B cell (primary cell): ENCODE measurements around the gene RARB. TPM values are rescaled to one million over a fixed set of nuclear protein-coding genes. Genes with fewer than 3 reads are reported as not detected.

Experiments used
- ATAC-seq: fragments of 200-7000 bp; cut with Tn5 transposase; one replicate; pipeline ENCODE4 v1.10.0; 2021; ENCODE audit warnings: low read depth, mild to moderate bottlenecking, moderate number of reproducible peaks, moderate library complexity
- CTCF ChIA-PET: fragments of 350-600 bp; sonication (Branson Sonifier 250); formaldehyde crosslinking; loops from one replicate; lab custom pipeline; 2021; ENCODE audit warnings: antibody characterized with exemption, inconsistent platforms; lab: Charles Lee
- POLR2A ChIA-PET: fragments of 350-600 bp; sonication (Branson Sonifier 250); formaldehyde crosslinking; loops from one replicate; lab custom pipeline; 2021; ENCODE audit warnings: antibody characterized with exemption; lab: Charles Lee
- DNase-seq: peaks from one replicate; pipeline ENCODE4 v3.0.0; 2013
- H2AFZ ChIP-seq: 2 replicates; pipeline ENCODE4 v1.6.1; 2012; ENCODE audit warnings: mild to moderate bottlenecking, low read depth, low read length; ENCODE audit not compliant: insufficient read depth, poor library complexity, severe bottlenecking
- H3K27ac ChIP-seq, 2 donors: 1 replicate in 1 of 2; 2 replicates in 1 of 2; pipeline ENCODE4 v1.5.1; 2012 to 2013; ENCODE audit warnings: low read length in 2 of 2, mild to moderate bottlenecking in 2 of 2, moderate library complexity in 1 of 2
- H3K27me3 ChIP-seq, 4 experiments: fragments of 200-600 bp in 1 of 4; sonication (generic) in 1 of 4; replicated peaks in 1 of 4; 1 replicate in 2 of 4; 2 replicates in 2 of 4; pipeline versions ENCODE4 v1.6.1 to v1.7.0; 2013 to 2016; ENCODE audit warnings: low read length in 3 of 4, mild to moderate bottlenecking in 2 of 4, mixed read lengths in 1 of 4, moderate library complexity in 1 of 4; ENCODE audit not compliant: insufficient read depth in 4 of 4, control insufficient read depth in 3 of 4; ENCODE audit errors: control extremely low read depth in 1 of 4
- H3K36me3 ChIP-seq, 2 experiments: replicated peaks in 1 of 2; 1 replicate in 1 of 2; 2 replicates in 1 of 2; pipeline versions ENCODE4 v1.6.1 to v1.7.1; 2013; ENCODE audit warnings: low read length in 1 of 2; ENCODE audit not compliant: insufficient read depth in 2 of 2, control insufficient read depth in 1 of 2; ENCODE audit errors: control extremely low read depth in 1 of 2, extremely low read depth in 1 of 2
- H3K4me1 ChIP-seq, 2 donors: fragments of 200-600 bp in 1 of 2; sonication (generic) in 1 of 2; 1 replicate in 1 of 2; 2 replicates in 1 of 2; pipeline versions ENCODE4 v1.5.1 to v1.6.1; 2013 to 2017; ENCODE audit warnings: low read length in 2 of 2; ENCODE audit not compliant: control insufficient read depth in 2 of 2, insufficient read depth in 2 of 2
- H3K4me2 ChIP-seq: replicated peaks from 2 replicates; pipeline ENCODE3; 2012; ENCODE audit warnings: mild to moderate bottlenecking, low read depth, low read length; ENCODE audit not compliant: poor library complexity, severe bottlenecking
- H3K4me3 ChIP-seq, 5 experiments: fragments of 200-600 bp in 1 of 5; sonication (generic) in 1 of 5; 1 replicate in 3 of 5; 2 replicates in 2 of 5; pipeline versions ENCODE4 v1.5.1 to v1.7.0; 2011 to 2016; ENCODE audit warnings: low read length in 4 of 5, mild to moderate bottlenecking in 4 of 5, low read depth in 2 of 5, control low read depth in 1 of 5, moderate library complexity in 1 of 5; ENCODE audit not compliant: insufficient read depth in 1 of 5; ENCODE audit errors: control extremely low read depth in 1 of 5, extremely low read depth in 1 of 5
- H3K79me2 ChIP-seq: fragments of 200-600 bp; sonication (generic); one replicate; pipeline ENCODE4 v1.6.0; 2016; ENCODE audit warnings: low read length; ENCODE audit not compliant: control insufficient read depth, insufficient read depth
- H3K9ac ChIP-seq: fragments of 200-600 bp; sonication (generic); 2 replicates; pipeline ENCODE4 v1.6.1; 2017; ENCODE audit warnings: mild to moderate bottlenecking, low read length, moderate library complexity
- H3K9me3 ChIP-seq, 3 donors: one replicate each; pipeline versions ENCODE4 v1.6.1 to v1.7.1; 2013; ENCODE audit warnings: low read length in 2 of 3; ENCODE audit not compliant: control insufficient read depth in 2 of 3, insufficient read depth in 1 of 3; ENCODE audit errors: control extremely low read depth in 1 of 3
- H4K20me1 ChIP-seq: 2 replicates; pipeline ENCODE4 v1.6.0; 2012; ENCODE audit warnings: mild to moderate bottlenecking, low read length; ENCODE audit not compliant: insufficient read depth, control insufficient read depth, poor library complexity, severe bottlenecking
- H3K27ac Mint-ChIP-seq: one replicate; pipeline ENCODE4 v1.8.0; 2021; ENCODE audit warnings: mixed read lengths
- H3K27me3 Mint-ChIP-seq: one replicate; pipeline ENCODE4 v1.8.0; 2021; ENCODE audit warnings: mixed read lengths
- H3K4me1 Mint-ChIP-seq: one replicate; pipeline ENCODE4 v1.8.0; 2021; ENCODE audit warnings: mixed read lengths
- H3K4me3 Mint-ChIP-seq: one replicate; pipeline ENCODE4 v1.8.0; 2021; ENCODE audit warnings: mixed read lengths
- H3K9me3 Mint-ChIP-seq: one replicate; pipeline ENCODE4 v1.8.0; 2022; ENCODE audit warnings: mixed read lengths; ENCODE audit not compliant: insufficient read depth
- CTCF ChIP-seq: fragments of 200-600 bp; IDR thresholded peaks from one replicate; pipeline ENCODE4 v1.8.0; 2022; ENCODE audit warnings: antibody characterized with exemption, mild to moderate bottlenecking
- EZH2 ChIP-seq: IDR thresholded peaks from 2 replicates; pipeline ENCODE4 v1.6.1; 2012; ENCODE audit warnings: borderline replicate concordance, low read depth, mild to moderate bottlenecking, moderate library complexity, low read length; ENCODE audit not compliant: insufficient read depth, poor library complexity, severe bottlenecking
- WGBS: methylation state at CpG from one replicate; pipeline ENCODE4 v1.1.5; 2013; ENCODE audit warnings: missing lambda C conversion rate; ENCODE audit not compliant: insufficient coverage; 5-methylcytosine and 5-hydroxymethylcytosine counted together
- intact Hi-C: fragments of 100-400 bp; cut with micrococcal nuclease; formaldehyde crosslinking; loops from one replicate; pipeline ENCODE4 v1.10.0; 2022
- polyA plus RNA-seq: library from polyadenylated mRNA; depleted of rRNA; stranded (reverse); fragments of >200 nt; gene quantifications from 2 replicates; pipeline ENCODE4 v1.2.3, GENCODE V29; 2012
- total RNA-seq, 2 donors: library from RNA; stranded (reverse); fragments of 120-200 nt in 1 of 2; gene quantifications; 1 replicate in 1 of 2; 2 replicates in 1 of 2; pipeline versions ENCODE4 v1.2.3 to v1.2.4, GENCODE V29; 2013 to 2022

Gene RARB
- total and polyA plus RNA-seq, 2 donors (not counting 1 experiment from before 2014, with no cell fraction given): not detected

GRCh38 chr3:25589104-25589782 lies 161.2 kb downstream of the RARB start:
- H3K9ac ChIP-seq: no peak overlapping the region
- no peaks in the 10 kb centered on the region for H3K27me3 ChIP-seq
- H3K27me3 Mint-ChIP-seq: no peaks in the 10 kb centered on the region
- ChIA-PET CTCF (no interaction called here), POLR2A (no interaction called here)
- no peak for ATAC-seq
- no peak for TF ChIP-seq EZH2
- no peak for TF ChIP-seq CTCF
- 100% methylated on average over 2 of the region's 4 CpGs for WGBS
- H3K4me1 Mint-ChIP-seq: no peaks in the 10 kb centered on the region
- no peak overlapping the region for H3K27ac Mint-ChIP-seq
- no peaks in the 10 kb centered on the region for H3K79me2 ChIP-seq
- no peaks in the 10 kb centered on the region for H3K36me3 ChIP-seq
- no peak overlapping the region for H3K4me3 Mint-ChIP-seq
- intact Hi-C loops: no loop called here
- H3K9me3 Mint-ChIP-seq: no peaks in the 10 kb centered on the region
- H3K4me2 ChIP-seq: no peak overlapping the region
- no peak for DNase-seq
- no peaks in the 10 kb centered on the region for H3K9me3 ChIP-seq
- H2AFZ ChIP-seq: no peak overlapping the region
- no peaks in the 10 kb centered on the region for H4K20me1 ChIP-seq
- H3K27ac ChIP-seq: no peak overlapping the region
- H3K4me1 ChIP-seq: no peaks in the 10 kb centered on the region
- H3K4me3 ChIP-seq: no peak overlapping the region

GRCh38 chr3:25589783-25590258 lies 161.8 kb downstream of the RARB start:
- H2AFZ ChIP-seq: no peak overlapping the region
- no peaks in the 10 kb centered on the region for H3K27me3 ChIP-seq
- no peaks in the 10 kb centered on the region for H4K20me1 ChIP-seq
- H3K79me2 ChIP-seq: no peaks in the 10 kb centered on the region
- no peak overlapping the region for H3K27ac ChIP-seq
- H3K4me3 ChIP-seq: no peak overlapping the region
- ChIA-PET CTCF (no interaction called here), POLR2A (no interaction called here)
- Mint-ChIP-seq H3K27me3 (no peaks in the 10 kb centered on the region), H3K4me1 (no peaks in the 10 kb centered on the region), H3K4me3 (no peak overlapping the region), H3K27ac (no peak overlapping the region), H3K9me3 (no peaks in the 10 kb centered on the region)
- no peaks in the 10 kb centered on the region for H3K9me3 ChIP-seq
- intact Hi-C loops: loop anchor here (5.0 kb wide), 1 partner anchor 1328 kb away; no protein-coding TSS in a partner anchor
- no peak overlapping the region for H3K9ac ChIP-seq
- H3K4me2 ChIP-seq: no peak overlapping the region
- TF ChIP-seq CTCF: no peak
- TF ChIP-seq EZH2: no peak
- DNase-seq (no peak), ATAC-seq (no peak)
- 78% methylated on average over 4 of the region's 8 CpGs for WGBS
- no peaks in the 10 kb centered on the region for H3K4me1 ChIP-seq
- no peaks in the 10 kb centered on the region for H3K36me3 ChIP-seq
